Progenitor cell of endocrine pancreas (in vitro differentiated cells): Measurements from ENCODE around the gene UBIAD1. TPM values are rescaled to one million over a fixed set of nuclear protein-coding genes. Genes with fewer than 3 reads are reported as not detected.
"Not testable (repeated sequence)": the region's sequence is repeated elsewhere in the genome, so short reads cannot be mapped to it uniquely, and the experiment has no call there.

Source experiments
- DNase-seq: peaks from one replicate; pipeline ENCODE4 v3.0.0; 2021; ENCODE audit warnings: low spot score; ENCODE audit not compliant: unreplicated experiment
- H3K27ac Mint-ChIP-seq: 2 replicates; pipeline ENCODE4 v1.8.0; 2021; ENCODE audit warnings: mild to moderate bottlenecking, moderate library complexity, mixed read lengths
- H3K27me3 Mint-ChIP-seq: 2 replicates; pipeline ENCODE4 v1.8.0; 2021; ENCODE audit warnings: mixed read lengths
- H3K36me3 Mint-ChIP-seq: 2 replicates; pipeline ENCODE4 v1.8.0; 2022; ENCODE audit warnings: mixed read lengths; ENCODE audit not compliant: insufficient read depth
- H3K4me1 Mint-ChIP-seq: 2 replicates; pipeline ENCODE4 v1.8.0; 2021; ENCODE audit warnings: low read depth, mixed read lengths
- H3K4me3 Mint-ChIP-seq: 2 replicates; pipeline ENCODE4 v1.8.0; 2021; ENCODE audit warnings: low read depth, mild to moderate bottlenecking, moderate library complexity, mixed read lengths
- H3K9me3 Mint-ChIP-seq: 2 replicates; pipeline ENCODE4 v1.8.0; 2021; ENCODE audit warnings: low read depth, mixed read lengths
- total RNA-seq: library from RNA; stranded (reverse); gene quantifications from 2 replicates; pipeline ENCODE4 v1.2.1, GENCODE V29; 2021
- TF ChIP-seq, protein P1 (sequence below): fragments of 200-600 bp; sonication (generic); IDR thresholded peaks from one replicate; pipeline ENCODE4 v1.5.0; 2021; ENCODE audit warnings: antibody characterized with exemption, mild to moderate bottlenecking; ENCODE audit not compliant: unreplicated experiment

UBIAD1 gene
- total RNA-seq, 1 donor from 2014 or later, result 16.4 TPM

DNA sequence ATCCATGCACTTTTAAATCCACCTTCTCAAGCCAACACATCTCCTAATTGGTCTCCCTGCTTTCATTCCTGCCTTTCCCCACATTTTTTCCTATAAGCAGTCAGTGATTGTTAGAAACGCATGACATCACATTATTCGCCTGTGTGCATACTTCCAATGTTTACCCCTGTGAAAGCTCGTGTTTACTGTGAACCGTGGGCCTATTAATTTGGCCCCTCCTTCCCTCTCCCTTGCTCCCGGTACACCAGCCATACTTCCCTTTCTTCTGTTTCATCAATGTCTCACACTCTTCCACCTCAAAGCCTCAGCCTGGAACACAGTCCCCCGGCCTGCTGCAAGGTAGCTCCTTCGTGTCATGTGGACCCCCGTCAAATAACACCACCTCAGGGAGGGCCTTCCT, 19.8 kb upstream of the UBIAD1 start:
- Mint-ChIP-seq H3K4me3 (no peak overlapping the region), H3K27me3 (no peaks in the 10 kb centered on the region), H3K9me3 (peaks cover 10% of the 10 kb centered on the region), H3K4me1 (no peaks in the 10 kb centered on the region), H3K36me3 (peaks cover 47% of the 10 kb centered on the region), H3K27ac (no peak overlapping the region)
- DNase-seq, result no peak
- TF ChIP-seq, protein P1, sequence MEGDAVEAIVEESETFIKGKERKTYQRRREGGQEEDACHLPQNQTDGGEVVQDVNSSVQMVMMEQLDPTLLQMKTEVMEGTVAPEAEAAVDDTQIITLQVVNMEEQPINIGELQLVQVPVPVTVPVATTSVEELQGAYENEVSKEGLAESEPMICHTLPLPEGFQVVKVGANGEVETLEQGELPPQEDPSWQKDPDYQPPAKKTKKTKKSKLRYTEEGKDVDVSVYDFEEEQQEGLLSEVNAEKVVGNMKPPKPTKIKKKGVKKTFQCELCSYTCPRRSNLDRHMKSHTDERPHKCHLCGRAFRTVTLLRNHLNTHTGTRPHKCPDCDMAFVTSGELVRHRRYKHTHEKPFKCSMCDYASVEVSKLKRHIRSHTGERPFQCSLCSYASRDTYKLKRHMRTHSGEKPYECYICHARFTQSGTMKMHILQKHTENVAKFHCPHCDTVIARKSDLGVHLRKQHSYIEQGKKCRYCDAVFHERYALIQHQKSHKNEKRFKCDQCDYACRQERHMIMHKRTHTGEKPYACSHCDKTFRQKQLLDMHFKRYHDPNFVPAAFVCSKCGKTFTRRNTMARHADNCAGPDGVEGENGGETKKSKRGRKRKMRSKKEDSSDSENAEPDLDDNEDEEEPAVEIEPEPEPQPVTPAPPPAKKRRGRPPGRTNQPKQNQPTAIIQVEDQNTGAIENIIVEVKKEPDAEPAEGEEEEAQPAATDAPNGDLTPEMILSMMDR, result no peak

DNA sequence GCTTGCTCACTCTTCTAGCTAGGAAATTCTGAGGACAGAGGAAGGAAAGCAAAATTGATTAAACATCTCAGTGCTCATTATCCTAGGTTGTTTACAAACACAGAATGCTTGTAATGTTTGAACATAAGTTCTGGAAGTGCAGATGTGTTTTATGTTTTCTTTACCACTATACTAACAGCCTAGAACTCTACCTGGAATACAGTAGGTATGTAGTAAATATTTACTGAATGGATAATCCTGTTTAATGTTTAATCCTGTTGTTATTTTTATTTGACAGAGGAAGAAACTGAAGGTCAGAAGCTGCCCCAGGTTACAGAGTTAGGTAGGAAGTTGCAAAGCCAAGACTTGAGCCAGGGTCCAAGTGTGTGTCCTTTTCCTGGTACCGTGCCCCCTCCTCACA, 16.7 kb upstream of the UBIAD1 start:
- TF ChIP-seq, protein P1, result no peak
- peaks cover 38% of the 10 kb centered on the region for H3K36me3 Mint-ChIP-seq
- H3K4me1 Mint-ChIP-seq, result no peaks in the 10 kb centered on the region
- DNase-seq, result no peak
- H3K27me3 Mint-ChIP-seq, result no peaks in the 10 kb centered on the region
- H3K4me3 Mint-ChIP-seq, result no peak overlapping the region
- no peaks in the 10 kb centered on the region for H3K9me3 Mint-ChIP-seq
- H3K27ac Mint-ChIP-seq, result no peak overlapping the region

DNA sequence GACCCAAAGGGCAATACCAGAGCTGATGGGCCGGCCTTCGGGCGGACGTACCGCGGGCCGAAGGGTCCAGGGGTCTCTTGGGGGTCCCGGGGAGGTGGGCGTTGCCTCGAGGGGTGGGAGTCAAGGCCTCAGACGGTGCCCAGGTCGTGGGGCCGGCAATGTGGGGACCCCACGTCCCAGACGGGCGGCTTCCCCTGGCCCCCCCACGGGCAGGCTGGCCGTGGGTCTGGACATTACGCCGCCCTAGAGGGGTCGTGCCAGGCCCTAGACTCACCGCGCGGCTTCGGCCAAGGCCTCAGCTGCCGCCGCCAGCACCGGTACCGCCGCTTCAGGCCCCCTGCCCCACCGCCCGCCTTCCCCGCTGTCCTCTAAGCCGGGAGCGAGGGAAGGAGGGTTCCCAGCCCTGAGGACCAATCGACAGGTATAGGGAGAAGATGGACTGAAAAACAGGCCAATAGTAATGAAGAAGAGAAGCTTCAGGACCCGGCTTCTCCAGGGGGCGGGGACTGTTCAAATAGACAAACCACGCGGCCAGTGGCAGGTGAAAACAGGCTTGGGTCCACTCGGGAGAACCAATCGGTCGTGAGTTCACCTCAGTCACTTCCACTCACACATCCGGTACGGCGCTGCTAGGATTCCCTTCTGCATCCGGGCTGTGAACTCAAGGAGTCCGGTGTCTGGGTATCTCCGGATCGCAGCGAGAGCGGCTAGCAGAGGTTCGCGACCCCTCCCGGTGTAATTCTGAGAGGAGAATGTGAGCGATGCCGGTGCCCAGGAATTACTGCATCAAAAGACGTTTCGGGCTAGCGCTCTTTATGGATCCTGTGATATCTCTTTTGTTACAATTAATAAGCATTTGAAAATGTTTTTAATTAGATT, 10.6 kb upstream of the UBIAD1 start, which contains the start of gene MTOR:
Gene MTOR (minus strand): TSS at position 381 of the 879 bp plus-strand sequence. CDS start 3,142 bp downstream, outside the sequence.
- TF ChIP-seq, protein P1, result no peak
- H3K9me3 Mint-ChIP-seq, result no peaks in the 10 kb centered on the region
- peak within 1 kb of the TSS; percentile 92 for H3K4me3 Mint-ChIP-seq
- no peaks in the 10 kb centered on the region for H3K27me3 Mint-ChIP-seq
- DNase-seq, result peak; percentile 92
- H3K27ac Mint-ChIP-seq, result peak within 1 kb of the TSS; percentile 94
- peaks cover 7% of the 10 kb centered on the region for H3K4me1 Mint-ChIP-seq
- peaks cover 6% of the 10 kb centered on the region for H3K36me3 Mint-ChIP-seq

DNA sequence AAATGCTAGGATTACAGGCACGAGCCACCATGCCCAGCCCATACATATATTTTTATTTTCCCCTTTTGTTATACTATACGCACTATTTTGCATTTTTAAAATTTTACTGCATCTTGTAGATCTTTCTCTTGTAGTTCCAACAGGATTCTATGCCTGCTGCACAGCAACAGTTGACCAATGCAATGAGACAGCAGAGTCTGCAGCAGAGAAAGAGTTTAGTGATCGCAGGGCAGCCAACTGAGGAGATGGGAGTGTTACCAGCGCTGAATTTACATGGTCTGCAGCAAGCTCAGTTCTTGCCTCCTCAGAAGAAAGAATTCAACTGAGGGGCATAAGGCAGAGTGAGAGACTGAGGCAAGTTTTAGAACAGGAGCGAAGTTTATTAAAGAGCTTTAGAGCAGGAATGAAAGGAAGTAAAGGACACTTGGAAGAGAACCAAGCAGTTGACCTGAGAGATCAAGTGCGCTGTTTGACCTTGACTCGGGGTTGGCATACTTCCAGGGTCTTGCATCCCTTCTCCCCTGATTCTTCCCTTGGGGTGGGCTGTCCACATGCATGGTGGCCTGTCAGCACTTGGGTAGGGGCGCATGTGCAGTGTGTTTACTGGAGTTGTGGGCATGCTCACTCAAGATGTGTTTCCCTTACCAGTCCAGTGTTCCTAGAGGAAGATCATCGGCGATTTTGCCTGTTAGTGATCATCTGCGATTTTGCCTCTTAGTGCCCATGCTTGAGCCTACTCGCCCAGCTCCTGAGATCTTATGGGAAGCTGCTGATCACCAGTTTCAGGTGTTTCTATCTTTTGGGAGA, 6.5 kb upstream of the UBIAD1 start:
- TF ChIP-seq, protein P1, result no peak
- Mint-ChIP-seq H3K4me1 (peaks cover 5% of the 10 kb centered on the region), H3K4me3 (no peak overlapping the region), H3K9me3 (no peaks in the 10 kb centered on the region), H3K36me3 (no peaks in the 10 kb centered on the region), H3K27me3 (no peaks in the 10 kb centered on the region), H3K27ac (no peak overlapping the region)
- no peak for DNase-seq

DNA sequence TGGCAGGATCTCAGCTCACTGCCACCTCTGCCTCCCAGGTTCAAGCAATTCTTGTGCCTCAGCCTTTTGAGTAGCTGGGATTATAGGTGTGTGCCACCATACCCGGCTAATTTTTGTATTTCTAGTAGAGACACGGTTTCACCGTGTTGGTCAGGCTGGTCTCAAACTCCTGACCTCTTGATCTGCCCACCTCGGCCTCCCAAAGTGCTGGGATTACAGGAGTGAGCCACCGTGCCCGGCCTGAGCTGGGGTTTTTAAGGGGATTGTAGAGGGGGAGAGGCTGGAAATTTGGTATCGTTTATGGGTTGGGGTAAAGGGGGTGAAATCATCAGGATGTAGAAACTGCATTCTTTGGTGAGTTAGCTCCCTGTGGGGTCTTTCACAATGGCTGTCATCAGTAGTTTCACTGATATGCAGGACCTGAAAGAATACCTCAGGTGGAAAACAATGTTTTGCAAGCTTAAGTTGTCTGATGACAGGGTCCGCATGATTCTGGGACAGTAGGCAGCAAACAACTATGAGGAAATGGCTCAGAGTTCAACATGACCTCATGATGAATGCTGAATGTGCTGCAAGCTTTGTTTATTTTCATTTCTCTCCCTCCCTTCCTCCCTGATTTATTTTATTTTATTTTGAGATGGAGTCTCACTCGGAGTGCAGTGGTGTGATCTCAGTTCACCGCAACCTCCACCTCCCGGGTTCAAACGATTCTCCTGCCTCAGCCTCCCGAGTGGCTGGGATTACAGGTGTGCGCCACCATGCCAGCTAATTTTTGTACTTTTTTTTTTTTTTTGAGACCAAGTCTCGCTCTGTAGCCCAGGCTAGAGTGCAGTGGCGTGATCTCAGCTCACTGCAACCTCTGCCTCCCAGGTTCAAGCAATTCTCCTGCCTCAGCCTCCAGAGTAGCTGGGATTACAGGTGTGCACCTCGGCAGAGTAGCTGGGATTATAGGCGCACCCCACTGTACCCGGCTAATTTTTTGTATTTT, 5.4 kb upstream of the UBIAD1 start:
- not testable (repeated sequence) for H3K36me3 Mint-ChIP-seq, H3K4me1 Mint-ChIP-seq, H3K27me3 Mint-ChIP-seq, DNase-seq, H3K4me3 Mint-ChIP-seq, H3K9me3 Mint-ChIP-seq, H3K27ac Mint-ChIP-seq
